ENCODE results near the gene TMPRSS9. TPM values are rescaled to one million over a fixed set of nuclear protein-coding genes. Genes with fewer than 3 reads are reported as not detected.

TMPRSS9 gene
- total RNA-seq (2014; rRNA removed; shearing (Covaris generic); ENCODE audit: low replicate concordance): not detected in 2 replicates

GRCh38 chr19:2359992-2360685, at the start of gene TMPRSS9:
TSS of gene TMPRSS9 (plus strand) at chr19:2360265. CDS start at chr19:2389786, 29,521 bp downstream.
- Histone ChIP-seq H3K79me2 (ENCODE audit: low read length) (no peaks in the 10 kb centered on the region), H3K4me1 (ENCODE audit: low read length) (no peaks in the 10 kb centered on the region), H3K27me3 (ENCODE audit: low read length) (peaks cover 3% of the 10 kb centered on the region; the same call in 1 of the 2 replicates), H2AFZ (ENCODE audit: low read length) (no peak within 1 kb of the TSS), H3K9me3 (ENCODE audit: low read length) (no peaks in the 10 kb centered on the region), H3K9me2 (replicated peaks; ENCODE audit: insufficient read depth, low read length) (no peaks in the 10 kb centered on the region), H3K4me3 (ENCODE audit: low read length) (no peak within 1 kb of the TSS), H3K4me2 (ENCODE audit: low read depth, low read length, poor library complexity, severe bottlenecking) (no peak within 1 kb of the TSS), H3K9ac (ENCODE audit: low read length) (no peak within 1 kb of the TSS), H3K36me3 (ENCODE audit: insufficient read depth, low read length) (no peaks in the 10 kb centered on the region), H3K27ac (ENCODE audit: low read length) (no peak within 1 kb of the TSS), H4K20me1 (ENCODE audit: insufficient read depth, low read depth, low read length) (no peaks in the 10 kb centered on the region)
- no peak for DNase-seq

- Histone ChIP-seq H3K79me2 (ENCODE audit: low read length) (no peaks in the 10 kb centered on the region), H3K9me2 (replicated peaks; ENCODE audit: insufficient read depth, low read length) (no peaks in the 10 kb centered on the region), H3K27me3 (ENCODE audit: low read length) (no peaks in the 10 kb centered on the region), H4K20me1 (ENCODE audit: insufficient read depth, low read depth, low read length) (no peaks in the 10 kb centered on the region), H3K4me2 (ENCODE audit: low read depth, low read length, poor library complexity, severe bottlenecking) (no peak overlapping the region), H3K9me3 (ENCODE audit: low read length) (peaks cover 11% of the 10 kb centered on the region), H3K27ac (ENCODE audit: low read length) (no peak overlapping the region), H3K36me3 (ENCODE audit: insufficient read depth, low read length) (no peaks in the 10 kb centered on the region), H3K9ac (ENCODE audit: low read length) (no peak overlapping the region), H2AFZ (ENCODE audit: low read length) (no peak overlapping the region), H3K4me1 (ENCODE audit: low read length) (no peaks in the 10 kb centered on the region), H3K4me3 (ENCODE audit: low read length) (no peak overlapping the region)
- DNase-seq: no peak
Observed at GRCh38 chr19:2311093-2311492, 49.0 kb upstream of the TMPRSS9 start.

- Histone ChIP-seq H3K9ac (ENCODE audit: low read length) (no peak overlapping the region), H3K9me2 (replicated peaks; ENCODE audit: insufficient read depth, low read length) (no peaks in the 10 kb centered on the region), H3K4me2 (ENCODE audit: low read depth, low read length, poor library complexity, severe bottlenecking) (no peak overlapping the region), H3K27ac (ENCODE audit: low read length) (no peak overlapping the region), H3K4me3 (ENCODE audit: low read length) (no peak overlapping the region), H2AFZ (ENCODE audit: low read length) (no peak overlapping the region), H3K27me3 (ENCODE audit: low read length) (no peaks in the 10 kb centered on the region), H4K20me1 (ENCODE audit: insufficient read depth, low read depth, low read length) (no peaks in the 10 kb centered on the region), H3K79me2 (ENCODE audit: low read length) (no peaks in the 10 kb centered on the region), H3K9me3 (ENCODE audit: low read length) (peaks cover 11% of the 10 kb centered on the region), H3K4me1 (ENCODE audit: low read length) (no peaks in the 10 kb centered on the region), H3K36me3 (ENCODE audit: insufficient read depth, low read length) (no peaks in the 10 kb centered on the region)
- no peak for DNase-seq
Observed at GRCh38 chr19:2312820-2313501, 47.1 kb upstream of the TMPRSS9 start.

- H3K9me2 ChIP-seq (replicated peaks; ENCODE audit: insufficient read depth, low read length): no peaks in the 10 kb centered on the region
- no peak overlapping the region for H3K4me3 ChIP-seq (ENCODE audit: low read length)
- no peaks in the 10 kb centered on the region; the same call in 1 of the 2 replicates for H4K20me1 ChIP-seq (ENCODE audit: insufficient read depth, low read depth, low read length)
- H3K4me1 ChIP-seq (ENCODE audit: low read length): peaks cover 13% of the 10 kb centered on the region; the same call in 1 of the 2 replicates
- peaks cover 11% of the 10 kb centered on the region for H3K9me3 ChIP-seq (ENCODE audit: low read length)
- H2AFZ ChIP-seq (ENCODE audit: low read length): no peak overlapping the region
- H3K27ac ChIP-seq (ENCODE audit: low read length): no peak overlapping the region
- no peak overlapping the region for H3K4me2 ChIP-seq (ENCODE audit: low read depth, low read length, poor library complexity, severe bottlenecking)
- no peak for DNase-seq
- H3K36me3 ChIP-seq (ENCODE audit: insufficient read depth, low read length): no peaks in the 10 kb centered on the region
- no peaks in the 10 kb centered on the region for H3K27me3 ChIP-seq (ENCODE audit: low read length)
- no peaks in the 10 kb centered on the region for H3K79me2 ChIP-seq (ENCODE audit: low read length)
- no peak overlapping the region for H3K9ac ChIP-seq (ENCODE audit: low read length)
Observed at GRCh38 chr19:2315121-2315817, 44.8 kb upstream of the TMPRSS9 start.

- H3K27me3 ChIP-seq (ENCODE audit: low read length): no peaks in the 10 kb centered on the region
- no peak overlapping the region for H3K4me2 ChIP-seq (ENCODE audit: low read depth, low read length, poor library complexity, severe bottlenecking)
- no peak overlapping the region for H3K27ac ChIP-seq (ENCODE audit: low read length)
- no peaks in the 10 kb centered on the region for H3K36me3 ChIP-seq (ENCODE audit: insufficient read depth, low read length)
- no peaks in the 10 kb centered on the region for H3K79me2 ChIP-seq (ENCODE audit: low read length)
- no peak overlapping the region for H3K9ac ChIP-seq (ENCODE audit: low read length)
- H4K20me1 ChIP-seq (ENCODE audit: insufficient read depth, low read depth, low read length): no peaks in the 10 kb centered on the region; the same call in 1 of the 2 replicates
- H3K4me3 ChIP-seq (ENCODE audit: low read length): no peak overlapping the region
- H3K9me2 ChIP-seq (replicated peaks; ENCODE audit: insufficient read depth, low read length): no peaks in the 10 kb centered on the region
- H2AFZ ChIP-seq (ENCODE audit: low read length): no peak overlapping the region
- peak; percentile 66 for DNase-seq
- H3K9me3 ChIP-seq (ENCODE audit: low read length): peaks cover 11% of the 10 kb centered on the region
- peaks cover 13% of the 10 kb centered on the region; the same call in 1 of the 2 replicates for H3K4me1 ChIP-seq (ENCODE audit: low read length)
Observed at GRCh38 chr19:2315818-2316353, 44.2 kb upstream of the TMPRSS9 start.

GRCh38 chr19:2317300-2317699, 42.8 kb upstream of the TMPRSS9 start:
- H4K20me1 ChIP-seq (ENCODE audit: insufficient read depth, low read depth, low read length): peaks cover 4% of the 10 kb centered on the region; the same call in 1 of the 2 replicates
- H3K9ac ChIP-seq (ENCODE audit: low read length): no peak overlapping the region
- H3K27ac ChIP-seq (ENCODE audit: low read length): no peak overlapping the region
- no peaks in the 10 kb centered on the region for H3K27me3 ChIP-seq (ENCODE audit: low read length)
- no peak overlapping the region for H3K4me3 ChIP-seq (ENCODE audit: low read length)
- H3K9me3 ChIP-seq (ENCODE audit: low read length): peaks cover 11% of the 10 kb centered on the region
- no peak for DNase-seq
- no peak overlapping the region for H2AFZ ChIP-seq (ENCODE audit: low read length)
- H3K36me3 ChIP-seq (ENCODE audit: insufficient read depth, low read length): no peaks in the 10 kb centered on the region
- peaks cover 13% of the 10 kb centered on the region; the same call in 1 of the 2 replicates for H3K4me1 ChIP-seq (ENCODE audit: low read length)
- no peak overlapping the region for H3K4me2 ChIP-seq (ENCODE audit: low read depth, low read length, poor library complexity, severe bottlenecking)
- H3K9me2 ChIP-seq (replicated peaks; ENCODE audit: insufficient read depth, low read length): no peaks in the 10 kb centered on the region
- H3K79me2 ChIP-seq (ENCODE audit: low read length): no peaks in the 10 kb centered on the region

DNA sequence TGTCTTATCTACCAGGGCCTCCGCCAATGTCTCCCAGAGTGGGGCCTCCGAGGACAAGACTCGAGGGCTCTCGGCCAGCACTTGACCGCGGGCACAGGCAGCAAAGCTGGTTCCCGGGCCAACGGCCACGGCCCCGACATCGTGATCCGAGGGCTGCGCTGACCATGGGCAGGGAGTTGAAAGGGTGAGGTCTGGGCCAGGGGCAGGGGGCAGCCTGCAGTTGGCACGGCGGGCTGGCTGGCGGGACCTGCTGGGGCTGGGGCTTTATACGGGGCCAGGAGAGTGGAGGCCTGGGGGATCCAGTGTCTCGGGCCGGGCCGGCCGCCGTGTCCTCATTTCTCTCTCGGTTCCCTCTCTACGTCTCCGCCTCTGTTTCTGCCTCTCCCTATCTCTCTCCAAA, 42.3 kb upstream of the TMPRSS9 start:
- no peak overlapping the region for H3K27ac ChIP-seq (ENCODE audit: low read length)

More for the DNA sequence above, 42.3 kb upstream of the TMPRSS9 start:
- H3K9me3 ChIP-seq (ENCODE audit: low read length): peaks cover 11% of the 10 kb centered on the region
- peaks cover 13% of the 10 kb centered on the region; the same call in 1 of the 2 replicates for H3K4me1 ChIP-seq (ENCODE audit: low read length)
- no peak overlapping the region for H3K4me2 ChIP-seq (ENCODE audit: low read depth, low read length, poor library complexity, severe bottlenecking)
- H2AFZ ChIP-seq (ENCODE audit: low read length): no peak overlapping the region
- no peak for DNase-seq
- H3K79me2 ChIP-seq (ENCODE audit: low read length): no peaks in the 10 kb centered on the region
- no peak overlapping the region for H3K9ac ChIP-seq (ENCODE audit: low read length)
- H3K27me3 ChIP-seq (ENCODE audit: low read length): no peaks in the 10 kb centered on the region
- no peaks in the 10 kb centered on the region for H3K36me3 ChIP-seq (ENCODE audit: insufficient read depth, low read length)
- H3K4me3 ChIP-seq (ENCODE audit: low read length): no peak overlapping the region
- H3K9me2 ChIP-seq (replicated peaks; ENCODE audit: insufficient read depth, low read length): no peaks in the 10 kb centered on the region
- peaks cover 4% of the 10 kb centered on the region; the same call in 1 of the 2 replicates for H4K20me1 ChIP-seq (ENCODE audit: insufficient read depth, low read depth, low read length)

Data from Karpas-422 (cell line).